Sigmoid colon (tissue), 4 donors: Measurements from ENCODE around the gene B3GNT3.

Source experiments
- CTCF ChIP-seq, 4 experiments: fragments of 450-650 bp in 3 of 4; fragments of 200-600 bp in 1 of 4; IDR thresholded peaks; one replicate each; pipeline ENCODE4 v1.5.1; 2016 to 2019; ENCODE audit warnings: antibody characterized with exemption in 4 of 4, mild to moderate bottlenecking in 3 of 4, moderate library complexity in 2 of 4
- EP300 ChIP-seq, 4 donors: sonication (generic); formaldehyde crosslinking; IDR thresholded peaks; one replicate each; pipeline ENCODE4 v1.6.1; 2017; ENCODE audit warnings: antibody characterized with exemption in 4 of 4
- POLR2A ChIP-seq, 2 donors: fragments of 450-650 bp; IDR thresholded peaks; one replicate each; pipeline ENCODE4 v1.6.1; 2016; ENCODE audit warnings: antibody characterized with exemption in 2 of 2, mild to moderate bottlenecking in 2 of 2, moderate library complexity in 2 of 2
- POLR2AphosphoS5 ChIP-seq, 4 donors: sonication (generic); formaldehyde crosslinking; IDR thresholded peaks; one replicate each; pipeline ENCODE4 v1.6.1; 2017; ENCODE audit warnings: antibody characterized with exemption in 4 of 4

- no peak for TF ChIP-seq POLR2AphosphoS5 (IDR thresholded peaks at IDR 0.05)
- TF ChIP-seq EP300 (IDR thresholded peaks at IDR 0.05) = no peak
- no peak for TF ChIP-seq POLR2A (IDR thresholded peaks at IDR 0.05)
- no peak for TF ChIP-seq CTCF (IDR thresholded peaks at IDR 0.05)
Measured at GRCh38 chr19:17802137-17802858, 7.4 kb downstream of the B3GNT3 start.
